DOHH2 (cell line): ENCODE measurements around the gene NR5A2.

Experiments
- EZH2phosphoT487 ChIP-seq: fragments of 200-600 bp; sonication (generic); IDR thresholded peaks from 2 replicates; pipeline ENCODE4 v1.6.1; 2017; ENCODE audit warnings: borderline replicate concordance, mild to moderate bottlenecking, antibody characterized with exemption, low read length, moderate library complexity, mixed read lengths
- TF ChIP-seq, protein P1 (sequence below): fragments of 200-600 bp; sonication (generic); IDR thresholded peaks from one replicate; pipeline ENCODE4 v1.5.1; 2014; ENCODE audit warnings: antibody characterized with exemption, mild to moderate bottlenecking, low read depth, low read length; ENCODE audit not compliant: poor library complexity, severe bottlenecking

DNA sequence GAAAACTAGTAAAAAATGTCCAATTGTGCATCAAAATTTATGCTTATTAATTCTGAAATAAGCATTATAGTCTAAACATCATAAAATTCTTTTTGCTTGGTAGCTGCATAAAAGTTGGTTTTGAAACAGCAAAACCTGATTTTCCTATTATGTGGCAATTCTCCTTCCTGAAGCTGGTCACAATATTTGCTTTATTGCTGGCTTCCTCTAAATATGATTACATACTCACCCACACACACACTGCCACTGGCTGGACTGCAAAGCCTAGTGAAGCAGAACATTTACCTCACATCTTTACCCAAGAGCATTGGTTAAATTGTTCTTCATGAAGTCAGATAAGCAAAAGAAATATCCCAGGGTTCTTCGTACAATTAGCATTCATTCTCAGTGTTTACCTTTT is 103.0 kb downstream of the NR5A2 start:
- TF ChIP-seq, protein P1, sequence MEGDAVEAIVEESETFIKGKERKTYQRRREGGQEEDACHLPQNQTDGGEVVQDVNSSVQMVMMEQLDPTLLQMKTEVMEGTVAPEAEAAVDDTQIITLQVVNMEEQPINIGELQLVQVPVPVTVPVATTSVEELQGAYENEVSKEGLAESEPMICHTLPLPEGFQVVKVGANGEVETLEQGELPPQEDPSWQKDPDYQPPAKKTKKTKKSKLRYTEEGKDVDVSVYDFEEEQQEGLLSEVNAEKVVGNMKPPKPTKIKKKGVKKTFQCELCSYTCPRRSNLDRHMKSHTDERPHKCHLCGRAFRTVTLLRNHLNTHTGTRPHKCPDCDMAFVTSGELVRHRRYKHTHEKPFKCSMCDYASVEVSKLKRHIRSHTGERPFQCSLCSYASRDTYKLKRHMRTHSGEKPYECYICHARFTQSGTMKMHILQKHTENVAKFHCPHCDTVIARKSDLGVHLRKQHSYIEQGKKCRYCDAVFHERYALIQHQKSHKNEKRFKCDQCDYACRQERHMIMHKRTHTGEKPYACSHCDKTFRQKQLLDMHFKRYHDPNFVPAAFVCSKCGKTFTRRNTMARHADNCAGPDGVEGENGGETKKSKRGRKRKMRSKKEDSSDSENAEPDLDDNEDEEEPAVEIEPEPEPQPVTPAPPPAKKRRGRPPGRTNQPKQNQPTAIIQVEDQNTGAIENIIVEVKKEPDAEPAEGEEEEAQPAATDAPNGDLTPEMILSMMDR = no peak
- TF ChIP-seq EZH2phosphoT487 = no peak
